ENCODE measurements around the gene E2F3. TPM values are rescaled to one million over a fixed set of nuclear protein-coding genes. Genes with fewer than 3 reads are reported as not detected.

E2F3 gene
- total and polyA plus RNA-seq, 2 donors, result 3.0 to 8.6 TPM

GRCh38 chr6:20393297-20393696 lies 8.4 kb upstream of the E2F3 start:
- WGBS, result 89% methylated on average over 2 of the region's 2 CpGs
- H3K27me3 ChIP-seq (ENCODE audit: control insufficient read depth in 2 of 2, insufficient read depth in 1 of 2, low read length in 1 of 2), result no peaks in the 10 kb centered on the region
- no peak for DNase-seq (ENCODE audit: low read depth in 6 of 9, low spot score in 9 of 9)
- no peaks in the 10 kb centered on the region for H3K9me3 ChIP-seq (ENCODE audit: control insufficient read depth in 2 of 2, insufficient read depth in 1 of 2, low read length in 1 of 2)
- no peaks in the 10 kb centered on the region for H3K36me3 ChIP-seq (ENCODE audit: control insufficient read depth in 2 of 2, insufficient read depth in 2 of 2, low read length in 1 of 2)
- H3K4me1 ChIP-seq (ENCODE audit: control insufficient read depth in 2 of 2, insufficient read depth in 2 of 2, low read length in 2 of 2), result no peaks in the 10 kb centered on the region
- H3K4me3 ChIP-seq (ENCODE audit: low read length in 2 of 2), result no peak overlapping the region
- H3K27ac ChIP-seq (ENCODE audit: low read depth in 1 of 2, low read length in 1 of 2), result no peak overlapping the region

- WGBS, result 13% methylated on average over 2 of the region's 2 CpGs
- Histone ChIP-seq H3K36me3 (ENCODE audit: control insufficient read depth in 2 of 2, insufficient read depth in 2 of 2, low read length in 1 of 2) (no peaks in the 10 kb centered on the region), H3K27ac (ENCODE audit: low read depth in 1 of 2, low read length in 1 of 2) (no peak overlapping the region), H3K27me3 (ENCODE audit: control insufficient read depth in 2 of 2, insufficient read depth in 1 of 2, low read length in 1 of 2) (no peaks in the 10 kb centered on the region), H3K4me3 (ENCODE audit: low read length in 2 of 2) (no peak overlapping the region), H3K4me1 (ENCODE audit: control insufficient read depth in 2 of 2, insufficient read depth in 2 of 2, low read length in 2 of 2) (peaks cover 22 to 26% of the 10 kb centered on the region in 2 donors), H3K9me3 (ENCODE audit: control insufficient read depth in 2 of 2, insufficient read depth in 1 of 2, low read length in 1 of 2) (peaks cover 0 to 3% of the 10 kb centered on the region in 2 donors)
- peak in 4 of 9 donors; percentile 9 to 57 (median 20) for DNase-seq (ENCODE audit: low read depth in 6 of 9, low spot score in 9 of 9)
Measured at GRCh38 chr6:20399518-20399917, 2.2 kb upstream of the E2F3 start.

GRCh38 chr6:20400456-20401204 lies 1.0 kb upstream of the E2F3 start:
- WGBS, result under 1% methylated on average over 18 of the region's 18 CpGs
- Histone ChIP-seq H3K4me3 (ENCODE audit: low read length in 2 of 2) (peak overlapping the region; percentile 73 to 88), H3K9me3 (ENCODE audit: control insufficient read depth in 2 of 2, insufficient read depth in 1 of 2, low read length in 1 of 2) (peaks cover 0 to 3% of the 10 kb centered on the region in 2 donors), H3K27me3 (ENCODE audit: control insufficient read depth in 2 of 2, insufficient read depth in 1 of 2, low read length in 1 of 2) (no peaks in the 10 kb centered on the region), H3K36me3 (ENCODE audit: control insufficient read depth in 2 of 2, insufficient read depth in 2 of 2, low read length in 1 of 2) (peaks cover 0 to 3% of the 10 kb centered on the region in 2 donors), H3K4me1 (ENCODE audit: control insufficient read depth in 2 of 2, insufficient read depth in 2 of 2, low read length in 2 of 2) (peaks cover 25 to 26% of the 10 kb centered on the region in 2 donors), H3K27ac (ENCODE audit: low read depth in 1 of 2, low read length in 1 of 2) (peak overlapping the region; percentile 64 to 73)
- peak in 4 of 9 donors; percentile 15 to 55 (median 31) for DNase-seq (ENCODE audit: low read depth in 6 of 9, low spot score in 9 of 9)

- peak in 2 of 9 donors; percentile 33 to 34 for DNase-seq (ENCODE audit: low read depth in 6 of 9, low spot score in 9 of 9)
- Histone ChIP-seq H3K4me3 (ENCODE audit: low read length in 2 of 2) (peak overlapping the region; percentile 72 to 88), H3K9me3 (ENCODE audit: control insufficient read depth in 2 of 2, insufficient read depth in 1 of 2, low read length in 1 of 2) (peaks cover 0 to 3% of the 10 kb centered on the region in 2 donors), H3K36me3 (ENCODE audit: control insufficient read depth in 2 of 2, insufficient read depth in 2 of 2, low read length in 1 of 2) (peaks cover 0 to 7% of the 10 kb centered on the region in 2 donors), H3K27ac (ENCODE audit: low read depth in 1 of 2, low read length in 1 of 2) (peak overlapping the region; percentile 46 to 84), H3K27me3 (ENCODE audit: control insufficient read depth in 2 of 2, insufficient read depth in 1 of 2, low read length in 1 of 2) (no peaks in the 10 kb centered on the region), H3K4me1 (ENCODE audit: control insufficient read depth in 2 of 2, insufficient read depth in 2 of 2, low read length in 2 of 2) (peaks cover 25 to 26% of the 10 kb centered on the region in 2 donors)
- under 1% methylated on average over 15 of the region's 15 CpGs for WGBS
Measured at GRCh38 chr6:20402092-20402341, 338 bp downstream of the E2F3 start.

- Histone ChIP-seq H3K4me1 (ENCODE audit: control insufficient read depth in 2 of 2, insufficient read depth in 2 of 2, low read length in 2 of 2) (peaks cover 25 to 26% of the 10 kb centered on the region in 2 donors), H3K27ac (ENCODE audit: low read depth in 1 of 2, low read length in 1 of 2) (peak overlapping the region; percentile 46 to 86), H3K36me3 (ENCODE audit: control insufficient read depth in 2 of 2, insufficient read depth in 2 of 2, low read length in 1 of 2) (peaks cover 0 to 11% of the 10 kb centered on the region in 2 donors), H3K4me3 (ENCODE audit: low read length in 2 of 2) (peak overlapping the region; percentile 72 to 88), H3K27me3 (ENCODE audit: control insufficient read depth in 2 of 2, insufficient read depth in 1 of 2, low read length in 1 of 2) (no peaks in the 10 kb centered on the region), H3K9me3 (ENCODE audit: control insufficient read depth in 2 of 2, insufficient read depth in 1 of 2, low read length in 1 of 2) (peaks cover 0 to 3% of the 10 kb centered on the region in 2 donors)
- peak in 5 of 9 donors; percentile 22 to 62 (median 27) for DNase-seq (ENCODE audit: low read depth in 6 of 9, low spot score in 9 of 9)
- under 1% methylated on average over 73 of the region's 73 CpGs for WGBS
Measured at GRCh38 chr6:20402342-20403069, 827 bp downstream of the E2F3 start.

GRCh38 chr6:20403070-20403765 lies 1.5 kb downstream of the E2F3 start:
- H3K4me1 ChIP-seq (ENCODE audit: control insufficient read depth in 2 of 2, insufficient read depth in 2 of 2, low read length in 2 of 2), result peaks cover 25 to 26% of the 10 kb centered on the region in 2 donors

GRCh38 chr6:20403766-20404640 lies 2.3 kb downstream of the E2F3 start:
- peaks cover 28 to 32% of the 10 kb centered on the region in 2 donors for H3K4me1 ChIP-seq (ENCODE audit: control insufficient read depth in 2 of 2, insufficient read depth in 2 of 2, low read length in 2 of 2)
- no peaks in the 10 kb centered on the region for H3K27me3 ChIP-seq (ENCODE audit: control insufficient read depth in 2 of 2, insufficient read depth in 1 of 2, low read length in 1 of 2)
- peak overlapping the region; percentile 72 to 88 for H3K4me3 ChIP-seq (ENCODE audit: low read length in 2 of 2)
- WGBS, result 1% methylated on average over 38 of the region's 38 CpGs
- H3K9me3 ChIP-seq (ENCODE audit: control insufficient read depth in 2 of 2, insufficient read depth in 1 of 2, low read length in 1 of 2), result peaks cover 0 to 3% of the 10 kb centered on the region in 2 donors
- H3K27ac ChIP-seq (ENCODE audit: low read depth in 1 of 2, low read length in 1 of 2), result peak overlapping the region; percentile 90 to 92
- H3K36me3 ChIP-seq (ENCODE audit: control insufficient read depth in 2 of 2, insufficient read depth in 2 of 2, low read length in 1 of 2), result peaks cover 0 to 14% of the 10 kb centered on the region in 2 donors
- peak in 4 of 9 donors; percentile 19 to 67 (median 36) for DNase-seq (ENCODE audit: low read depth in 6 of 9, low spot score in 9 of 9)

More at GRCh38 chr6:20403070-20403765, 1.5 kb downstream of the E2F3 start:
- Histone ChIP-seq H3K4me3 (ENCODE audit: low read length in 2 of 2) (peak overlapping the region; percentile 72 to 88), H3K36me3 (ENCODE audit: control insufficient read depth in 2 of 2, insufficient read depth in 2 of 2, low read length in 1 of 2) (peaks cover 0 to 14% of the 10 kb centered on the region in 2 donors), H3K27me3 (ENCODE audit: control insufficient read depth in 2 of 2, insufficient read depth in 1 of 2, low read length in 1 of 2) (no peaks in the 10 kb centered on the region), H3K27ac (ENCODE audit: low read depth in 1 of 2, low read length in 1 of 2) (peak overlapping the region; percentile 90 to 92), H3K9me3 (ENCODE audit: control insufficient read depth in 2 of 2, insufficient read depth in 1 of 2, low read length in 1 of 2) (peaks cover 0 to 3% of the 10 kb centered on the region in 2 donors)
- under 1% methylated on average over 71 of the region's 72 CpGs for WGBS
- peak in 6 of 9 donors; percentile 34 to 85 (median 70) for DNase-seq (ENCODE audit: low read depth in 6 of 9, low spot score in 9 of 9)

- peak in 7 of 9 donors; percentile 55 to 87 (median 62) for DNase-seq (ENCODE audit: low read depth in 6 of 9, low spot score in 9 of 9)
- Histone ChIP-seq H3K4me3 (ENCODE audit: low read length in 2 of 2) (peak overlapping the region; percentile 72 to 88), H3K36me3 (ENCODE audit: control insufficient read depth in 2 of 2, insufficient read depth in 2 of 2, low read length in 1 of 2) (peaks cover 0 to 15% of the 10 kb centered on the region in 2 donors), H3K27ac (ENCODE audit: low read depth in 1 of 2, low read length in 1 of 2) (peak overlapping the region; percentile 26 to 90), H3K4me1 (ENCODE audit: control insufficient read depth in 2 of 2, insufficient read depth in 2 of 2, low read length in 2 of 2) (peaks cover 26 to 33% of the 10 kb centered on the region in 2 donors), H3K27me3 (ENCODE audit: control insufficient read depth in 2 of 2, insufficient read depth in 1 of 2, low read length in 1 of 2) (no peaks in the 10 kb centered on the region), H3K9me3 (ENCODE audit: control insufficient read depth in 2 of 2, insufficient read depth in 1 of 2, low read length in 1 of 2) (peaks cover 0 to 3% of the 10 kb centered on the region in 2 donors)
- WGBS, result under 1% methylated on average over 6 of the region's 6 CpGs
Measured at GRCh38 chr6:20404641-20405032, 3.0 kb downstream of the E2F3 start.

All from thymus (tissue), 11 donors.